Fibroblast of lung (primary cell): ENCODE results near the gene CHMP6. TPM values are rescaled to one million over a fixed set of nuclear protein-coding genes. Genes with fewer than 3 reads are reported as not detected.

Source experiments
- DNase-seq, 2 donors: peaks; one replicate each; pipeline versions ENCODE4 v3.0.0 to v3.0.0-alpha.2; 2010; ENCODE audit warnings: low read depth in 2 of 2
- H2AFZ ChIP-seq: 2 replicates; pipeline ENCODE4 v1.5.1; 2012; ENCODE audit warnings: low read length, control low read depth, inconsistent platforms
- H3K27ac ChIP-seq: 2 replicates; pipeline ENCODE4 v1.5.1; 2011; ENCODE audit warnings: low read length, control low read depth; ENCODE audit not compliant: insufficient read depth
- H3K27me3 ChIP-seq: 2 replicates; pipeline ENCODE4 v1.5.1; 2011; ENCODE audit warnings: mild to moderate bottlenecking, low read length; ENCODE audit not compliant: control insufficient read depth, insufficient read depth
- H3K36me3 ChIP-seq: 2 replicates; pipeline ENCODE4 v1.5.1; 2011; ENCODE audit warnings: low read length; ENCODE audit not compliant: control insufficient read depth, insufficient read depth
- H3K4me1 ChIP-seq: 2 replicates; pipeline ENCODE4 v1.5.1; 2011; ENCODE audit warnings: low read length; ENCODE audit not compliant: control insufficient read depth, insufficient read depth; ENCODE audit errors: extremely low read depth
- H3K4me2 ChIP-seq: 2 replicates; pipeline ENCODE4 v1.5.1; 2011; ENCODE audit warnings: low read length, control low read depth; ENCODE audit not compliant: insufficient read depth; ENCODE audit errors: extremely low read depth
- H3K4me3 ChIP-seq, 4 experiments: fragments of 200-600 bp in 1 of 4; sonication (generic) in 1 of 4; replicated peaks in 1 of 4; 2 replicates each; pipeline ENCODE4 v1.5.1; 2011 to 2016; ENCODE audit warnings: low read length in 4 of 4, low read depth in 3 of 4, mild to moderate bottlenecking in 3 of 4, control low read depth in 2 of 4, inconsistent platforms in 1 of 4, mixed read lengths in 1 of 4; ENCODE audit not compliant: insufficient read depth in 1 of 4; ENCODE audit errors: control extremely low read depth in 1 of 4
- H3K79me2 ChIP-seq: 2 replicates; pipeline ENCODE4 v1.5.1; 2012; ENCODE audit warnings: mild to moderate bottlenecking, low read length, inconsistent platforms; ENCODE audit not compliant: control insufficient read depth, insufficient read depth
- H3K9ac ChIP-seq: 2 replicates; pipeline ENCODE4 v1.5.1; 2011; ENCODE audit warnings: mild to moderate bottlenecking, low read length, control low read depth; ENCODE audit not compliant: insufficient read depth
- H3K9me3 ChIP-seq: 2 replicates; pipeline ENCODE4 v1.5.1; 2012; ENCODE audit warnings: low read depth, low read length; ENCODE audit not compliant: control insufficient read depth, insufficient read depth
- H4K20me1 ChIP-seq: 2 replicates; pipeline ENCODE4 v1.5.1; 2011; ENCODE audit warnings: low read length; ENCODE audit not compliant: control insufficient read depth, insufficient read depth; ENCODE audit errors: extremely low read depth
- EZH2 ChIP-seq: IDR thresholded peaks from 2 replicates; pipeline ENCODE4 v1.5.1; 2012; ENCODE audit warnings: low read length, control low read depth, mild to moderate bottlenecking; ENCODE audit errors: missing control alignments
- polyA plus RNA-seq, 2 donors: library from polyadenylated mRNA; depleted of rRNA in 1 of 2; stranded (reverse) in 1 of 2; unstranded in 1 of 2; fragments of >200 nt; gene quantifications; 2 replicates each; pipeline ENCODE4 v1.2.1, GENCODE V29; 2011 to 2012; ENCODE audit warnings: missing spikeins in 1 of 2
- total RNA-seq: library from RNA; depleted of rRNA; stranded (reverse); fragments of >200 nt; gene quantifications from 2 replicates; pipeline ENCODE4 v1.2.1, GENCODE V29; 2014
- TF ChIP-seq, protein P1 (sequence below), 2 donors: IDR thresholded peaks in 1 of 2; conservative IDR thresholded peaks in 1 of 2; 1 replicate in 1 of 2; 2 replicates in 1 of 2; pipeline ENCODE4 v1.5.1; 2011 to 2012; ENCODE audit warnings: low read length in 2 of 2, control low read depth in 1 of 2, inconsistent platforms in 1 of 2, low read depth in 1 of 2, mild to moderate bottlenecking in 1 of 2

The CHMP6 gene
- total and polyA plus RNA-seq, 2 donors (not counting 1 experiment from before 2014, with no cell fraction given): 11.2 to 30.1 TPM

- Histone ChIP-seq H4K20me1 (no peaks in the 10 kb centered on the region), H3K9ac (no peak overlapping the region), H3K27me3 (no peaks in the 10 kb centered on the region), H3K4me2 (no peak overlapping the region), H3K4me1 (peaks cover 10% of the 10 kb centered on the region), H3K36me3 (peaks cover 2% of the 10 kb centered on the region), H2AFZ (no peak overlapping the region), H3K4me3 (no peak overlapping the region), H3K27ac (no peak overlapping the region), H3K9me3 (no peaks in the 10 kb centered on the region), H3K79me2 (no peaks in the 10 kb centered on the region)
- TF ChIP-seq, protein P1, sequence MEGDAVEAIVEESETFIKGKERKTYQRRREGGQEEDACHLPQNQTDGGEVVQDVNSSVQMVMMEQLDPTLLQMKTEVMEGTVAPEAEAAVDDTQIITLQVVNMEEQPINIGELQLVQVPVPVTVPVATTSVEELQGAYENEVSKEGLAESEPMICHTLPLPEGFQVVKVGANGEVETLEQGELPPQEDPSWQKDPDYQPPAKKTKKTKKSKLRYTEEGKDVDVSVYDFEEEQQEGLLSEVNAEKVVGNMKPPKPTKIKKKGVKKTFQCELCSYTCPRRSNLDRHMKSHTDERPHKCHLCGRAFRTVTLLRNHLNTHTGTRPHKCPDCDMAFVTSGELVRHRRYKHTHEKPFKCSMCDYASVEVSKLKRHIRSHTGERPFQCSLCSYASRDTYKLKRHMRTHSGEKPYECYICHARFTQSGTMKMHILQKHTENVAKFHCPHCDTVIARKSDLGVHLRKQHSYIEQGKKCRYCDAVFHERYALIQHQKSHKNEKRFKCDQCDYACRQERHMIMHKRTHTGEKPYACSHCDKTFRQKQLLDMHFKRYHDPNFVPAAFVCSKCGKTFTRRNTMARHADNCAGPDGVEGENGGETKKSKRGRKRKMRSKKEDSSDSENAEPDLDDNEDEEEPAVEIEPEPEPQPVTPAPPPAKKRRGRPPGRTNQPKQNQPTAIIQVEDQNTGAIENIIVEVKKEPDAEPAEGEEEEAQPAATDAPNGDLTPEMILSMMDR (conservative IDR thresholded peaks at IDR 0.05 in 1 of 2, IDR thresholded peaks at IDR 0.05 in 1 of 2; ENCODE audit: low read depth in 1 of 2, low read length in 2 of 2): no peak
- TF ChIP-seq EZH2: no peak
- no peak for DNase-seq
Measured at GRCh38 chr17:80962356-80963329, 29.0 kb upstream of the CHMP6 start.

- peaks cover 17% of the 10 kb centered on the region for H3K4me1 ChIP-seq
- no peaks in the 10 kb centered on the region for H3K9me3 ChIP-seq
- H3K4me3 ChIP-seq: no peak overlapping the region
- H3K9ac ChIP-seq: no peak overlapping the region
- H3K4me2 ChIP-seq: no peak overlapping the region
- no peaks in the 10 kb centered on the region for H3K27me3 ChIP-seq
- no peak for DNase-seq
- H4K20me1 ChIP-seq: no peaks in the 10 kb centered on the region
- H3K79me2 ChIP-seq: no peaks in the 10 kb centered on the region
- H3K27ac ChIP-seq: no peak overlapping the region
- TF ChIP-seq, protein P1 (conservative IDR thresholded peaks at IDR 0.05 in 1 of 2, IDR thresholded peaks at IDR 0.05 in 1 of 2; ENCODE audit: low read depth in 1 of 2, low read length in 2 of 2): no peak
- TF ChIP-seq EZH2: no peak
- no peak overlapping the region for H2AFZ ChIP-seq
- peaks cover 2% of the 10 kb centered on the region for H3K36me3 ChIP-seq
Measured at GRCh38 chr17:80963812-80964543, 27.7 kb upstream of the CHMP6 start.

- H3K4me1 ChIP-seq: peaks cover 17% of the 10 kb centered on the region
- TF ChIP-seq, protein P1 (conservative IDR thresholded peaks at IDR 0.05 in 1 of 2, IDR thresholded peaks at IDR 0.05 in 1 of 2; ENCODE audit: low read depth in 1 of 2, low read length in 2 of 2): no peak
- TF ChIP-seq EZH2: no peak
- H3K79me2 ChIP-seq: no peaks in the 10 kb centered on the region
- no peak overlapping the region for H3K27ac ChIP-seq
- no peaks in the 10 kb centered on the region for H3K9me3 ChIP-seq
- H3K36me3 ChIP-seq: peaks cover 2% of the 10 kb centered on the region
- no peaks in the 10 kb centered on the region for H3K27me3 ChIP-seq
- no peak overlapping the region for H3K9ac ChIP-seq
- H4K20me1 ChIP-seq: no peaks in the 10 kb centered on the region
- no peak for DNase-seq
- no peak overlapping the region for H3K4me3 ChIP-seq
- no peak overlapping the region for H2AFZ ChIP-seq
- H3K4me2 ChIP-seq: no peak overlapping the region
Measured at GRCh38 chr17:80964544-80964856, 27.1 kb upstream of the CHMP6 start.
